Ascending aorta (tissue), 2 donors: ENCODE data around the gene ASRGL1. TPM values are rescaled to one million over a fixed set of nuclear protein-coding genes. Genes with fewer than 3 reads are reported as not detected.

Experiments
- DNase-seq, 2 donors: peaks; one replicate each; pipeline ENCODE4 v3.0.0-alpha.2; 2019; ENCODE audit warnings: low spot score in 2 of 2
- H3K27ac ChIP-seq, 2 donors: fragments of 200-600 bp; sonication (generic); one replicate each; pipeline ENCODE4 v1.5.1; 2016 to 2017; ENCODE audit warnings: mild to moderate bottlenecking in 1 of 2
- H3K27me3 ChIP-seq: fragments of 200-600 bp; sonication (generic); one replicate; pipeline ENCODE4 v1.5.1; 2017
- H3K36me3 ChIP-seq, 2 donors: fragments of 200-600 bp; sonication (generic); one replicate each; pipeline ENCODE4 v1.5.1; 2016
- H3K4me1 ChIP-seq, 2 donors: fragments of 200-600 bp; sonication (generic); one replicate each; pipeline ENCODE4 v1.5.1; 2016 to 2017; ENCODE audit warnings: mild to moderate bottlenecking in 1 of 2
- H3K4me3 ChIP-seq, 2 donors: fragments of 200-600 bp; sonication (generic); one replicate each; pipeline ENCODE4 v1.5.1; 2016 to 2017; ENCODE audit warnings: mild to moderate bottlenecking in 1 of 2
- H3K9me3 ChIP-seq, 2 donors: fragments of 200-600 bp; sonication (generic); one replicate each; pipeline ENCODE4 v1.5.1; 2016
- intact Hi-C: fragments of 100-400 bp; cut with DNase I; formaldehyde crosslinking; loops from one replicate; pipeline ENCODE4 v1.15.1; 2023
- total RNA-seq: library from RNA; depleted of rRNA; stranded (reverse); fragments of >200 nt; gene quantifications from one replicate; pipeline ENCODE4 v1.1.0, GENCODE V29; 2016
- TF ChIP-seq, protein P1 (sequence below), 3 experiments: fragments of 200-600 bp in 2 of 3; fragments of 450-650 bp in 1 of 3; sonication (generic) in 2 of 3; IDR thresholded peaks; one replicate each; pipeline ENCODE4 v1.5.1; 2016 to 2019; ENCODE audit warnings: antibody characterized with exemption in 3 of 3, mild to moderate bottlenecking in 1 of 3, moderate library complexity in 1 of 3

ASRGL1 gene
- total RNA-seq, 1 donor from 2014 or later: 69.8 TPM

DNA sequence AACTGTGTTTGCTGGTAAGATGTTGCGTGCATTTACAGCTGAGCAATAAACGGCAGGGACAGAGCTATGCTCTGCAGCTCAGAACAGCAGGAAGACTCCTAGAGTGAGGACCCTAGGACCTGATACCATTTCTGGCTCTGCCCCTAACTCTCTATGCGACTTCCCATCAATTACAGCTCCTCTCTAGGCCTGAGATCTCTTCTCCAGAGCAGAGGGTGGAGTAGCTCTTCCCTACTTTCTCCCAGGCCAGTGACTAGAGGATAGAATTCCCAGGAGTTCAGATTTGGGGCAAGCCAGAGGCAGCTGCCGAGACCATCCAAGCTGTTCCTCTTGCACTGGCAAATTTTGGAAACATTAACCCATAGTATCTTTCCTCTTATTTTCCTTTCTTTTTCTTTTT, 68.8 kb downstream of the ASRGL1 start:
- no peak for DNase-seq
- Histone ChIP-seq H3K36me3 (no peaks in the 10 kb centered on the region), H3K4me3 (no peak overlapping the region), H3K9me3 (no peaks in the 10 kb centered on the region), H3K27me3 (no peaks in the 10 kb centered on the region), H3K27ac (peak overlapping the region in 1 of 2 donors; percentile 21), H3K4me1 (peaks cover 17 to 25% of the 10 kb centered on the region in 2 donors)
- TF ChIP-seq, protein P1, sequence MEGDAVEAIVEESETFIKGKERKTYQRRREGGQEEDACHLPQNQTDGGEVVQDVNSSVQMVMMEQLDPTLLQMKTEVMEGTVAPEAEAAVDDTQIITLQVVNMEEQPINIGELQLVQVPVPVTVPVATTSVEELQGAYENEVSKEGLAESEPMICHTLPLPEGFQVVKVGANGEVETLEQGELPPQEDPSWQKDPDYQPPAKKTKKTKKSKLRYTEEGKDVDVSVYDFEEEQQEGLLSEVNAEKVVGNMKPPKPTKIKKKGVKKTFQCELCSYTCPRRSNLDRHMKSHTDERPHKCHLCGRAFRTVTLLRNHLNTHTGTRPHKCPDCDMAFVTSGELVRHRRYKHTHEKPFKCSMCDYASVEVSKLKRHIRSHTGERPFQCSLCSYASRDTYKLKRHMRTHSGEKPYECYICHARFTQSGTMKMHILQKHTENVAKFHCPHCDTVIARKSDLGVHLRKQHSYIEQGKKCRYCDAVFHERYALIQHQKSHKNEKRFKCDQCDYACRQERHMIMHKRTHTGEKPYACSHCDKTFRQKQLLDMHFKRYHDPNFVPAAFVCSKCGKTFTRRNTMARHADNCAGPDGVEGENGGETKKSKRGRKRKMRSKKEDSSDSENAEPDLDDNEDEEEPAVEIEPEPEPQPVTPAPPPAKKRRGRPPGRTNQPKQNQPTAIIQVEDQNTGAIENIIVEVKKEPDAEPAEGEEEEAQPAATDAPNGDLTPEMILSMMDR (IDR thresholded peaks at IDR 0.05): no peak
- intact Hi-C loops: no loop called here

DNA sequence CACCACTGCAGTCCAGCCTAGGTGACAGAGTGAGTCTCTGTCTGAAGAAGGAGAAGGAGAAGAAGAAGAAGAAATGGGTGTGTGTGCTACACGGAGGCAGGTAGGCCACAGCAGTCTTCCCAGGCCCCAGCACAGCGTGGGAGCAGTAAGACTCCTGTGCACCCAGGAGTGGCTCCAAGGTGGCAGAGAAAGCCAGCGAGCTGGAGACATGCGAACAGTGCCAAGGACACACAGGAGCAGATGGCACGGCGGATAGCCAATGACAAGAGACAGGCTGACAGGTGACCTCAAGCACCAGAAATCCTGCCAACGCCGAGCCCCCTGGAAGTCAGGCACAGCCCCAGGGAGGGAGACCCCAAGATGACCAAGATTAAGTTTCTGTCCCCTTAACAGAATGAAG, 72.6 kb downstream of the ASRGL1 start:
- DNase-seq: no peak
- Histone ChIP-seq H3K27ac (no peak overlapping the region), H3K27me3 (no peaks in the 10 kb centered on the region), H3K4me1 (no peaks in the 10 kb centered on the region), H3K4me3 (no peak overlapping the region), H3K36me3 (no peaks in the 10 kb centered on the region), H3K9me3 (no peaks in the 10 kb centered on the region)
- TF ChIP-seq, protein P1 (IDR thresholded peaks at IDR 0.05): no peak
- intact Hi-C loops: no loop called here

- TF ChIP-seq, protein P1 (IDR thresholded peaks at IDR 0.05): no peak
- intact Hi-C loops: no loop called here
- H3K36me3 ChIP-seq: no peaks in the 10 kb centered on the region
- H3K9me3 ChIP-seq: no peaks in the 10 kb centered on the region
- no peak overlapping the region for H3K27ac ChIP-seq
- no peaks in the 10 kb centered on the region for H3K27me3 ChIP-seq
- H3K4me3 ChIP-seq: no peak overlapping the region
- DNase-seq: no peak
- H3K4me1 ChIP-seq: no peaks in the 10 kb centered on the region
These were observed 73.7 kb downstream of the ASRGL1 start for GRCh38 chr11:62410972-62411371.

DNA sequence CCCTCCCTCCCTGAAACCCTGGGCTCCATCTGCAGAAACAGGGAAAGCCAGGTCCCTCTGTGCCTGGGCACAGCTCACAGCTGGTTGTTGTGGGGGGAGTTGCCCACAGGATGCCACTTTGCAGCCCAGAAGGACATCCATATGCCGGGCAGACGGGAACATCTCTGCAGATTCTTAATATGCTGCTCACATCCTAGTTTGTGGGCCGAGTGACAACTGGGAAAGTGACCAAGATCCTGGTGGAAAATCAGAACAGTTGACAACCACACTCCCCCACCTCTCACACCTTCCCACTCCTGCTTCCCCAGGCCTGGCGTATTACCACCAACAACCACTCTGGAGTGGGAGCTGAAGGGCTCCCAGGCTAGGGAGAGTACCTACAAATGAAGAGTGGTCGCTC, 74.3 kb downstream of the ASRGL1 start:
- Histone ChIP-seq H3K4me1 (no peaks in the 10 kb centered on the region), H3K4me3 (no peak overlapping the region), H3K27me3 (no peaks in the 10 kb centered on the region), H3K36me3 (no peaks in the 10 kb centered on the region), H3K9me3 (no peaks in the 10 kb centered on the region), H3K27ac (no peak overlapping the region)
- DNase-seq: no peak
- intact Hi-C loops: no loop called here
- TF ChIP-seq, protein P1 (IDR thresholded peaks at IDR 0.05): no peak

DNA sequence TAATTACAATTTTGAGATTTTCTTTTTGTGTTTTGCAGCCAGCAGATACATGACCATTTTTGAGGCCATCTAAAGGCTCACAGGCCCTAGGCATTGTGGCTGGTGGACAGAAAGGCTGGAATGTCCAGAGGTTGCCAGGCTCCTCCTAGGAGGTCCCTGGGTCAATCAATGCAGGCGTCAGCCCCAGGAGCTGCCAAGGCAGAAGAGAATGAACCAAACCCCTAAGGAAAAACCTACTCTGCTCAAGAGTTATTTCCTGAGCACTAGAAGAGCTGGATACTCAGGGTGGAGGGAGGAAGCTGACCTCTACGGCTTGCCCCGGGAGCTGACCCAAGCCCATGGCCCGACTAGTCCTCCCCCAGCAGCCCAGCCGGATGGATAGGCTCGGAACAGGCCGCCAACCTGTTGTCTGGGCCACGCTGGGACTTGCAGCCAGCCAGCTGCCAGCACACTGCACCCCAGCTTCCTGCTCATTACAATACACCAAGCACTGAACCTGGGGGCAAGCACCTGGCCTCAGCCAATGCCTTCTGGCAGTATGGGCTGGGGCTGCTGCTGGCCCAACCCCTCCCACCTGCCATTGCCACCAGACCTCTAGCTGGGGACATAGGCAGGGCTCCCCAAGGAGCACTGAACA, 75.9 kb downstream of the ASRGL1 start:
- intact Hi-C loops: no loop called here
- Histone ChIP-seq H3K9me3 (no peaks in the 10 kb centered on the region), H3K27me3 (no peaks in the 10 kb centered on the region), H3K4me3 (no peak overlapping the region), H3K27ac (no peak overlapping the region), H3K4me1 (no peaks in the 10 kb centered on the region), H3K36me3 (no peaks in the 10 kb centered on the region)
- TF ChIP-seq, protein P1 (IDR thresholded peaks at IDR 0.05): no peak
- DNase-seq: no peak

GRCh38 chr11:62416596-62416995, 79.3 kb downstream of the ASRGL1 start:
- no peaks in the 10 kb centered on the region for H3K36me3 ChIP-seq
- TF ChIP-seq, protein P1 (IDR thresholded peaks at IDR 0.05): no peak

More at GRCh38 chr11:62416596-62416995, 79.3 kb downstream of the ASRGL1 start:
- H3K27me3 ChIP-seq: no peaks in the 10 kb centered on the region
- no peak overlapping the region for H3K4me3 ChIP-seq
- intact Hi-C loops: loop anchor here (2.0 kb wide), 1 partner anchor 36 kb away; no protein-coding TSS in a partner anchor
- no peaks in the 10 kb centered on the region for H3K9me3 ChIP-seq
- DNase-seq: no peak
- H3K4me1 ChIP-seq: peaks cover 0 to 2% of the 10 kb centered on the region in 2 donors
- no peak overlapping the region for H3K27ac ChIP-seq
